C4-2B (cell line): Measurements from ENCODE around the gene ITPKB.

Source experiments
- CTCF ChIP-seq: fragments of 450-650 bp; conservative IDR thresholded peaks from 2 replicates; pipeline ENCODE4 v1.5.1; 2017; ENCODE audit warnings: mild to moderate bottlenecking
- ZFX ChIP-seq: fragments of 450-650 bp; IDR thresholded peaks from 2 replicates; pipeline ENCODE4 v1.6.1; 2017

- TF ChIP-seq CTCF (no peak), ZFX (no peak)
Measured at GRCh38 chr1:226593541-226593940, 145.5 kb downstream of the ITPKB start.
